T-helper 9 cell (primary cell): ENCODE data around the gene AJM1.
A peak's percentile ranks its signal among the peaks of the same experiment; 100 is the strongest.
"Not testable (repeated sequence)": the region's sequence is repeated elsewhere in the genome, so short reads cannot be mapped to it uniquely, and the experiment has no call there.

Source experiments
- DNase-seq: peaks from one replicate; pipeline ENCODE4 v3.0.0-alpha.2; 2020
- total RNA-seq, 2 donors: gene quantifications; one replicate each; lab custom pipeline; 2026; lab: John Stamatoyannopoulos, UW

The AJM1 gene
- total RNA-seq, result 1.7 to 6.8 reads per million in 2 donors

- DNase-seq, result peak; percentile 71
Observed at GRCh38 chr9:136842380-136842948, at the start of gene AJM1. Gene AJM1 (plus strand): TSS chr9:136842478. CDS start chr9:136844415, 1,937 bp downstream.

- no peak for DNase-seq
Observed at GRCh38 chr9:136793086-136793946, 49.0 kb upstream of the AJM1 start.

GRCh38 chr9:136794281-136794999 lies 47.8 kb upstream of the AJM1 start:
- no peak for DNase-seq

GRCh38 chr9:136795000-136795348 lies 47.3 kb upstream of the AJM1 start:
- no peak for DNase-seq

- no peak for DNase-seq
Observed at GRCh38 chr9:136796238-136796774, 46.0 kb upstream of the AJM1 start, which contains the start of gene CCDC183. Gene CCDC183 (plus strand): TSS chr9:136796338. CDS start chr9:136796398, 60 bp downstream.

- not testable (repeated sequence) for DNase-seq
Observed at GRCh38 chr9:136796775-136797347, 45.4 kb upstream of the AJM1 start.

GRCh38 chr9:136798708-136799078 lies 43.6 kb upstream of the AJM1 start:
- no peak for DNase-seq

- DNase-seq, result no peak
Observed at GRCh38 chr9:136799079-136799853, 43.0 kb upstream of the AJM1 start.

- peak; percentile 90 for DNase-seq
Observed at GRCh38 chr9:136799854-136800657, 42.2 kb upstream of the AJM1 start.

- DNase-seq, result no peak
Observed at GRCh38 chr9:136802321-136802720, 40.0 kb upstream of the AJM1 start.

- not testable (repeated sequence) for DNase-seq
Observed at GRCh38 chr9:136803009-136803550, 39.2 kb upstream of the AJM1 start.

GRCh38 chr9:136803551-136804508 lies 38.4 kb upstream of the AJM1 start:
- DNase-seq, result no peak

GRCh38 chr9:136804509-136805206 lies 37.6 kb upstream of the AJM1 start:
- DNase-seq, result no peak

- DNase-seq, result no peak
Observed at GRCh38 chr9:136805207-136805740, 37.0 kb upstream of the AJM1 start.

GRCh38 chr9:136806067-136806466 lies 36.2 kb upstream of the AJM1 start:
- DNase-seq, result no peak

- DNase-seq, result no peak
Observed at GRCh38 chr9:136806631-136807201, 35.6 kb upstream of the AJM1 start.

GRCh38 chr9:136807281-136808074 lies 34.8 kb upstream of the AJM1 start, which contains the start of gene RABL6:
Gene RABL6 (plus strand): TSS chr9:136807948. CDS start chr9:136808197, 249 bp downstream.
- peak; percentile 72 for DNase-seq
